Brain pericyte (primary cell): ENCODE data around the gene SYNPO2.
"Not testable (repeated sequence)": the region's sequence is repeated elsewhere in the genome, so short reads cannot be mapped to it uniquely, and the experiment has no call there.

Source experiments
- DNase-seq: peaks from one replicate; pipeline ENCODE4 v3.0.0-alpha.2; 2012; ENCODE audit warnings: low read depth, low spot score

Gene SYNPO2

GRCh38 chr4:118997601-118998000, 108.9 kb downstream of the SYNPO2 start:
- DNase-seq: no peak

- no peak for DNase-seq
Observed at GRCh38 chr4:118999919-119000318, 111.3 kb downstream of the SYNPO2 start.

GRCh38 chr4:119000400-119000799, 111.7 kb downstream of the SYNPO2 start:
- DNase-seq: no peak

- no peak for DNase-seq
Observed at GRCh38 chr4:119002476-119002875, 113.8 kb downstream of the SYNPO2 start.

GRCh38 chr4:119003001-119003400, 114.3 kb downstream of the SYNPO2 start:
- DNase-seq: not testable (repeated sequence)

GRCh38 chr4:119005928-119006460, 117.3 kb downstream of the SYNPO2 start:
- DNase-seq: no peak

- DNase-seq: no peak
Observed at GRCh38 chr4:119008761-119009160, 120.1 kb downstream of the SYNPO2 start.

- not testable (repeated sequence) for DNase-seq
Observed at GRCh38 chr4:119010221-119010620, 121.6 kb downstream of the SYNPO2 start.

- DNase-seq: no peak
Observed at GRCh38 chr4:119010909-119011606, 122.4 kb downstream of the SYNPO2 start.

- DNase-seq: no peak
Observed at GRCh38 chr4:119011607-119011988, 122.9 kb downstream of the SYNPO2 start.

- no peak for DNase-seq
Observed at GRCh38 chr4:119014658-119015057, 126.0 kb downstream of the SYNPO2 start.

- no peak for DNase-seq
Observed at GRCh38 chr4:119016636-119017035, 128.0 kb downstream of the SYNPO2 start.

- DNase-seq: no peak
Observed at GRCh38 chr4:119017636-119018035, 129.0 kb downstream of the SYNPO2 start.

- no peak for DNase-seq
Observed at GRCh38 chr4:119020158-119020557, 131.5 kb downstream of the SYNPO2 start.

GRCh38 chr4:119022520-119022919, 133.9 kb downstream of the SYNPO2 start:
- not testable (repeated sequence) for DNase-seq

GRCh38 chr4:119024102-119024501, 135.4 kb downstream of the SYNPO2 start:
- DNase-seq: no peak

- no peak for DNase-seq
Observed at GRCh38 chr4:119025420-119025819, 136.8 kb downstream of the SYNPO2 start.

GRCh38 chr4:119025916-119026661, 137.4 kb downstream of the SYNPO2 start:
- DNase-seq: peak; percentile 41

GRCh38 chr4:119026662-119027444, 138.2 kb downstream of the SYNPO2 start:
- no peak for DNase-seq

GRCh38 chr4:119027811-119028210, 139.2 kb downstream of the SYNPO2 start:
- no peak for DNase-seq

- no peak for DNase-seq
Observed at GRCh38 chr4:119028296-119028695, 139.6 kb downstream of the SYNPO2 start.
